ENCODE data around the gene UBE2V1. TPM values are rescaled to one million over a fixed set of nuclear protein-coding genes. Genes with fewer than 3 reads are reported as not detected.
A peak's percentile ranks its signal among the peaks of the same experiment; 100 is the strongest.

UBE2V1 gene
- polyA plus RNA-seq, 3 donors: 62.2 to 95.5 (median 71.1) TPM

DNA sequence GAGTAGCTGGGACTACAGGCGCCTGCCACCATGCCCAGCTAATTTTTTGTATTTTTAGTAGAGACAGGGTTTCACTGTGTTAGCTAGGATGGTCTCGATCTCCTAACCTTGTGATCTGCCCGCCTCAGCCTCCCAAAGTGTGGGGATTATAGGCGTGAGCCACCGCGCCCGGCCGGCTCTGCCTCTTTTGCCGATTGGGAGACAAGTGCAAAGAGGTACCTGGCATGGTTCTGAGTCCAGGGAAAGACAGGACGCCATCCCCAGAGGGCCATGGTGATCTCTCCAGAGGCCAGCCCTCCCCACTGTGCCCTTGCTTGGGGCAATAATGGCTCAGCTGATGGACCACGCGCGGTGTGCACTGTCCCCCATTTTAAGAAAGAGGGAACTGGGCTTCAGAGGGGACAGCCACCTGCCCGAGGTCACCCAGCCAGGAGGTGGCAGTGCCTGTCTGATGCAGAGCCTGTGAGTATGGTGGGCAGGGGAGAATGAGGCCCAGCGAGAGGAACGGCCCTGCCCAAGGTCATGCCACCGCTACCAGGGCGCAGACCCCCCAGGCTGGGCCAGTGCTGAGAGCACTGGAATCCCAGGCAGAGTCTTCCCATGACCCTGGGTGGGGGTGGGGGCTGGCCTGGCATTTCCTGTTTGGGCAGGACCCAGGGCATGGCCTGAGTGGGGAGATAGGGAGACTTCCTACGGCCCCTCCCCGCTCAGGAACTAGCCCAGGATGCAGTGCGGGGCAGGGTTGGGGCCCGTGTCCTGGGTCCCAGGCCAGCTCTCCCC lies 69.2 kb downstream of the UBE2V1 start:
- Histone ChIP-seq H3K4me3 (replicated peaks in 1 of 3; ENCODE audit: low read depth in 2 of 3, low read length in 3 of 3) (no peak overlapping the region), H2AFZ (ENCODE audit: insufficient read depth, low read depth, low read length, poor library complexity, severe bottlenecking) (no peak overlapping the region), H3K79me2 (ENCODE audit: insufficient read depth, low read length) (no peaks in the 10 kb centered on the region), H3K36me3 (replicated peaks in 1 of 2; ENCODE audit: control insufficient read depth in 1 of 2, insufficient read depth in 2 of 2, low read length in 2 of 2) (no peaks in the 10 kb centered on the region), H3K9me3 (replicated peaks in 1 of 2; ENCODE audit: control insufficient read depth in 1 of 2, insufficient read depth in 1 of 2, low read length in 2 of 2) (no peaks in the 10 kb centered on the region), H4K20me1 (ENCODE audit: insufficient read depth, low read length) (no peaks in the 10 kb centered on the region), H3K4me1 (ENCODE audit: control insufficient read depth in 1 of 2, insufficient read depth in 2 of 2, low read length in 2 of 2) (peaks cover 43 to 47% of the 10 kb centered on the region in 2 donors), H3K27me3 (ENCODE audit: control insufficient read depth in 2 of 2, insufficient read depth in 2 of 2, low read length in 2 of 2) (no peaks in the 10 kb centered on the region), H3K4me2 (replicated peaks; ENCODE audit: extremely low read depth, low read length, poor library complexity, severe bottlenecking) (no peak overlapping the region), H3K27ac (ENCODE audit: low read depth in 1 of 2, low read length in 2 of 2) (no peak overlapping the region), H3K9ac (ENCODE audit: insufficient read depth, low read length, poor library complexity, severe bottlenecking) (no peak overlapping the region)
- no peak overlapping the region for H3K4me3 Mint-ChIP-seq
- 97% methylated on average over 19 of the region's 22 CpGs for WGBS (ENCODE audit: insufficient coverage)
- peak overlapping the region in 2 of 7 donors; percentile 31 to 53 for H3K27ac Mint-ChIP-seq
- intact Hi-C loops (cut with micrococcal nuclease): no loop called here
- TF ChIP-seq, protein P1, sequence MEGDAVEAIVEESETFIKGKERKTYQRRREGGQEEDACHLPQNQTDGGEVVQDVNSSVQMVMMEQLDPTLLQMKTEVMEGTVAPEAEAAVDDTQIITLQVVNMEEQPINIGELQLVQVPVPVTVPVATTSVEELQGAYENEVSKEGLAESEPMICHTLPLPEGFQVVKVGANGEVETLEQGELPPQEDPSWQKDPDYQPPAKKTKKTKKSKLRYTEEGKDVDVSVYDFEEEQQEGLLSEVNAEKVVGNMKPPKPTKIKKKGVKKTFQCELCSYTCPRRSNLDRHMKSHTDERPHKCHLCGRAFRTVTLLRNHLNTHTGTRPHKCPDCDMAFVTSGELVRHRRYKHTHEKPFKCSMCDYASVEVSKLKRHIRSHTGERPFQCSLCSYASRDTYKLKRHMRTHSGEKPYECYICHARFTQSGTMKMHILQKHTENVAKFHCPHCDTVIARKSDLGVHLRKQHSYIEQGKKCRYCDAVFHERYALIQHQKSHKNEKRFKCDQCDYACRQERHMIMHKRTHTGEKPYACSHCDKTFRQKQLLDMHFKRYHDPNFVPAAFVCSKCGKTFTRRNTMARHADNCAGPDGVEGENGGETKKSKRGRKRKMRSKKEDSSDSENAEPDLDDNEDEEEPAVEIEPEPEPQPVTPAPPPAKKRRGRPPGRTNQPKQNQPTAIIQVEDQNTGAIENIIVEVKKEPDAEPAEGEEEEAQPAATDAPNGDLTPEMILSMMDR (IDR thresholded peaks at IDR 0.05): no peak
- no peak for DNase-seq
- H3K4me1 Mint-ChIP-seq: peaks cover 41% of the 10 kb centered on the region
- H3K9me3 Mint-ChIP-seq: peaks cover 0 to 3% (median 0%) of the 10 kb centered on the region in 7 donors
- peaks cover 0 to 4% of the 10 kb centered on the region in 2 donors for H3K36me3 Mint-ChIP-seq
- peaks cover 0 to 4% (median 0%) of the 10 kb centered on the region in 3 donors for H3K27me3 Mint-ChIP-seq (ENCODE audit: low read depth in 3 of 3)

DNA sequence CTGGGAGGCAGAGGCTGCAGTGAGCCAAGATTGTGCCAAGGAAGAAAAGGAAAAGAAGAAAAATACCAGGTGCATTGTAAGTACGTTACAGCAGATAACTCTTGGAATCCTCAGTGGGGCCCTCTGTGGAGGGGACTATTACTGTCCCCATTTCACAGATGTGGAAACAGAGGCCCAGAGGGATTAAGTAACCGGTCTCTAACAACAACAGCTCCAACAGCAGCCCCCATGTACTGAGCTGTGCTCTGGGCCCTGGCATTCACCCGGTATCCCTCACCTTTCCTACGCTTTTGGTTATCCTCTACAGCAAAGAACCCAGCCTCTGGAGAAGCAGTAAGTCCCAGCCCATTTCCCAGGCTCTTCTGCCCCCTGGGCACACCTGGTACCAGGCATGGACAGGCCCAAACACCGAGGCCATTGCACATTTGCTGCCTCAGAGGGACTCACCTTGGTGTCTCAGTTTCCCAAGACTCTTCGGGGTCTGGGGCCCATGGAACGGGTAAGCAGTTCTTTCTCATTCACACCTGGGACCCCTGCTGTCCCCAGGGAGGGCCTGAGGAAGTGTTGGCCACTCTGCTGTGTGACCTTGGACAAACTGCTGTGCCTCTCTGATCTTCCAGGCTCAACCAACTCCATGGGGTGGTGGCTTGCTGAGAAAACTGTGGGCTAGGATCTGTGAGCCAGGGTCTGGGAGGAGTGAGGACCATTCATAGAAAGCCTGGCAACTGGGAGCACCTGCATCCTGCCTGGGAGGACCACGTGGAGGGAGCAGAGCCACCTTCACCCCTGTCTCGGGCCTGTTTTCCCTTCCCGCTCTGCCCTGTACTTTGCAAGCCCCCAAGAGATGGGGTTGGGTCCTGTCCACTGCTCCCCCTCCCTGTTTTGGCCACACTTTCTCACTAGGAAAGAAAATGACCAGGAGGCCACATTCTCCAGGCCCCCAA lies 70.3 kb downstream of the UBE2V1 start:
- H3K27ac ChIP-seq (ENCODE audit: low read depth in 1 of 2, low read length in 2 of 2): peak overlapping the region in 1 of 2 donors; percentile 81
- peak overlapping the region in 4 of 7 donors; percentile 53 to 92 (median 82) for H3K27ac Mint-ChIP-seq

More for the DNA sequence above, 70.3 kb downstream of the UBE2V1 start:
- TF ChIP-seq, protein P1 (IDR thresholded peaks at IDR 0.05): no peak
- Histone ChIP-seq H3K27me3 (ENCODE audit: control insufficient read depth in 2 of 2, insufficient read depth in 2 of 2, low read length in 2 of 2) (no peaks in the 10 kb centered on the region), H3K9ac (ENCODE audit: insufficient read depth, low read length, poor library complexity, severe bottlenecking) (no peak overlapping the region), H3K36me3 (replicated peaks in 1 of 2; ENCODE audit: control insufficient read depth in 1 of 2, insufficient read depth in 2 of 2, low read length in 2 of 2) (no peaks in the 10 kb centered on the region), H3K4me3 (replicated peaks in 1 of 3; ENCODE audit: low read depth in 2 of 3, low read length in 3 of 3) (no peak overlapping the region), H4K20me1 (ENCODE audit: insufficient read depth, low read length) (no peaks in the 10 kb centered on the region), H3K4me2 (replicated peaks; ENCODE audit: extremely low read depth, low read length, poor library complexity, severe bottlenecking) (no peak overlapping the region), H3K79me2 (ENCODE audit: insufficient read depth, low read length) (no peaks in the 10 kb centered on the region), H3K9me3 (replicated peaks in 1 of 2; ENCODE audit: control insufficient read depth in 1 of 2, insufficient read depth in 1 of 2, low read length in 2 of 2) (no peaks in the 10 kb centered on the region), H2AFZ (ENCODE audit: insufficient read depth, low read depth, low read length, poor library complexity, severe bottlenecking) (no peak overlapping the region), H3K4me1 (ENCODE audit: control insufficient read depth in 1 of 2, insufficient read depth in 2 of 2, low read length in 2 of 2) (peaks cover 31 to 36% of the 10 kb centered on the region in 2 donors)
- peaks cover 0 to 4% of the 10 kb centered on the region in 2 donors for H3K36me3 Mint-ChIP-seq
- no peak overlapping the region for H3K4me3 Mint-ChIP-seq
- H3K4me1 Mint-ChIP-seq: peaks cover 31% of the 10 kb centered on the region
- peaks cover 0 to 5% (median 2%) of the 10 kb centered on the region in 3 donors for H3K27me3 Mint-ChIP-seq (ENCODE audit: low read depth in 3 of 3)
- WGBS (ENCODE audit: insufficient coverage): 98% methylated on average over 6 of the region's 10 CpGs
- intact Hi-C loops (cut with micrococcal nuclease): no loop called here
- DNase-seq: no peak
- H3K9me3 Mint-ChIP-seq: peaks cover 0 to 3% (median 0%) of the 10 kb centered on the region in 7 donors
